Endothelial cell of umbilical vein (primary cell): ENCODE results near the gene SLC5A12. TPM values are rescaled to one million over a fixed set of nuclear protein-coding genes. Genes with fewer than 3 reads are reported as not detected.

Experiments
- BruUV-seq: library from RNA; stranded (reverse); fragments of 400-500 nt; replicated peaks from 2 replicates; lab custom pipeline; 2021; lab: Mats Ljungman, UMichigan
- CTCF ChIA-PET: fragments of 300-600, 350-600 bp; sonication (Branson Sonifier 250); formaldehyde crosslinking; loops from one replicate; lab custom pipeline; 2021; ENCODE audit warnings: antibody characterized with exemption, inconsistent platforms; lab: Charles Lee
- POLR2A ChIA-PET: fragments of 300-600, 350-600 bp; sonication (Branson Sonifier 250); formaldehyde crosslinking; loops from one replicate; lab custom pipeline; 2021; ENCODE audit warnings: antibody characterized with exemption, inconsistent platforms; lab: Charles Lee
- DNase-seq: peaks from one replicate; pipeline ENCODE4 v3.0.0-alpha.2; 2011; ENCODE audit warnings: low read depth, low spot score
- FAIRE-seq: peaks from 2 replicates; lab custom pipeline; 2011; peaks lifted over from hg19 to GRCh38; lab: Jason Lieb, UNC
- H2AFZ ChIP-seq: 2 replicates; pipeline ENCODE4 v1.6.0; 2012; ENCODE audit warnings: low read depth, low read length, control low read depth, inconsistent platforms
- H3K27ac ChIP-seq: 2 replicates; pipeline ENCODE4 v1.5.1; 2011; ENCODE audit warnings: low read depth, mild to moderate bottlenecking, control low read depth, low read length, moderate library complexity; ENCODE audit not compliant: insufficient read depth
- H3K27me3 ChIP-seq, 2 experiments: 2 replicates each; pipeline versions ENCODE4 v1.6.0 to v1.6.1; 2011; ENCODE audit warnings: low read length in 2 of 2, mixed read lengths in 1 of 2; ENCODE audit not compliant: control insufficient read depth in 2 of 2, insufficient read depth in 2 of 2
- H3K36me3 ChIP-seq, 2 experiments: 2 replicates in 1 of 2; 3 replicates in 1 of 2; pipeline ENCODE4 v1.5.1; 2011; ENCODE audit warnings: low read length in 2 of 2, mild to moderate bottlenecking in 1 of 2, moderate library complexity in 1 of 2; ENCODE audit not compliant: control insufficient read depth in 2 of 2, insufficient read depth in 2 of 2; ENCODE audit errors: extremely low read depth in 1 of 2
- H3K4me1 ChIP-seq: 3 replicates; pipeline ENCODE4 v1.5.1; 2011; ENCODE audit warnings: mild to moderate bottlenecking, low read length; ENCODE audit not compliant: control insufficient read depth, insufficient read depth; ENCODE audit errors: extremely low read depth
- H3K4me2 ChIP-seq: 2 replicates; pipeline ENCODE4 v1.6.1; 2011; ENCODE audit warnings: low read length, control low read depth, mixed read lengths; ENCODE audit not compliant: insufficient read depth
- H3K4me3 ChIP-seq, 3 experiments: fragments of 200-600 bp in 1 of 3; sonication (generic), shearing (Covaris generic) in 1 of 3; replicated peaks in 1 of 3; 2 replicates each; pipeline ENCODE4 v1.5.1; 2011 to 2016; ENCODE audit warnings: control low read depth in 3 of 3, low read length in 3 of 3, mild to moderate bottlenecking in 2 of 3, inconsistent platforms in 1 of 3, low read depth in 1 of 3, moderate library complexity in 1 of 3; ENCODE audit not compliant: insufficient read depth in 1 of 3
- H3K79me2 ChIP-seq: 2 replicates; pipeline ENCODE4 v1.6.0; 2012; ENCODE audit warnings: low read length, inconsistent platforms; ENCODE audit not compliant: control insufficient read depth, insufficient read depth
- H3K9ac ChIP-seq: replicated peaks from 2 replicates; pipeline ENCODE3; 2011; ENCODE audit warnings: low read length, control low read depth; ENCODE audit not compliant: insufficient read depth; ENCODE audit errors: extremely low read depth
- H3K9me1 ChIP-seq: replicated peaks from 3 replicates; pipeline ENCODE4 v1.6.0; 2011; ENCODE audit warnings: mild to moderate bottlenecking, low read length; ENCODE audit not compliant: control insufficient read depth, insufficient read depth; ENCODE audit errors: extremely low read depth
- H3K9me3 ChIP-seq: replicated peaks from 2 replicates; pipeline ENCODE4 v1.5.1; 2012; ENCODE audit warnings: low read length, inconsistent platforms; ENCODE audit not compliant: control insufficient read depth, insufficient read depth
- H4K20me1 ChIP-seq: replicated peaks from 2 replicates; pipeline ENCODE3; 2011; ENCODE audit warnings: mild to moderate bottlenecking, low read length; ENCODE audit not compliant: control insufficient read depth, insufficient read depth; ENCODE audit errors: extremely low read depth
- CTCF ChIP-seq, 2 donors: IDR thresholded peaks; 1 replicate in 1 of 2; 2 replicates in 1 of 2; pipeline ENCODE4 v1.5.1; 2011; ENCODE audit warnings: low read length in 2 of 2, mild to moderate bottlenecking in 2 of 2, moderate library complexity in 2 of 2, control low read depth in 1 of 2, inconsistent platforms in 1 of 2, low read depth in 1 of 2; ENCODE audit not compliant: insufficient read depth in 1 of 2; ENCODE audit errors: extremely low read depth in 1 of 2
- EZH2 ChIP-seq: IDR thresholded peaks from 2 replicates; pipeline ENCODE4 v1.6.1; 2012; ENCODE audit warnings: borderline replicate concordance, low read depth, mild to moderate bottlenecking, moderate library complexity, low read length, inconsistent platforms; ENCODE audit not compliant: severe bottlenecking
- FOS ChIP-seq: IDR thresholded peaks from 2 replicates; pipeline ENCODE4 v1.6.1; 2011; ENCODE audit warnings: mild to moderate bottlenecking, low read length, moderate library complexity, borderline replicate concordance; ENCODE audit not compliant: insufficient read depth
- GATA2 ChIP-seq: IDR thresholded peaks from 2 replicates; pipeline ENCODE4 v1.7.0; 2011; ENCODE audit warnings: low read depth, mild to moderate bottlenecking, moderate library complexity, mixed read lengths, low read length; ENCODE audit not compliant: insufficient read length, insufficient read depth
- JUN ChIP-seq: IDR thresholded peaks from 2 replicates; pipeline ENCODE4 v1.6.1; 2011; ENCODE audit warnings: borderline replicate concordance, low read depth; ENCODE audit not compliant: insufficient read length, insufficient read depth
- MAX ChIP-seq: IDR thresholded peaks from 2 replicates; pipeline ENCODE4 v1.6.1; 2011; ENCODE audit not compliant: insufficient read depth, insufficient read length
- MYC ChIP-seq: IDR thresholded peaks from one replicate; pipeline ENCODE4 v1.6.1; 2011; ENCODE audit warnings: mild to moderate bottlenecking, low read depth, low read length
- POLR2A ChIP-seq: IDR thresholded peaks from 2 replicates; pipeline ENCODE4 v1.6.1; 2012; ENCODE audit warnings: low read depth, mild to moderate bottlenecking, control low read depth, low read length
- POLR2AphosphoS5 ChIP-seq: IDR thresholded peaks from 2 replicates; pipeline ENCODE4 v1.6.1; 2012; ENCODE audit warnings: low read depth, mild to moderate bottlenecking, control low read depth, low read length, moderate library complexity; ENCODE audit not compliant: insufficient read depth
- dilution Hi-C: fragments of 300-500 bp; cut with MboI; formaldehyde crosslinking; loops from one replicate; pipeline ENCODE4 v1.15.0; 2019; ENCODE audit warnings: low sequenced_read_pairs; ENCODE audit not compliant: extremely low pct_ligation_motif_present
- intact Hi-C: fragments of 100-400 bp; cut with micrococcal nuclease; formaldehyde crosslinking; loops from one replicate; pipeline ENCODE4 v1.10.0; 2022
- polyA plus RNA-seq, 4 experiments: library from polyadenylated mRNA; depleted of rRNA in 3 of 4; stranded (reverse) in 3 of 4; unstranded in 1 of 4; fragments of >200 nt; gene quantifications; 2 replicates each; pipeline versions ENCODE4 v1.2.1 to v1.2.3, GENCODE V29; 2011 to 2012; ENCODE audit warnings: missing spikeins in 1 of 4
- total RNA-seq: library from RNA; stranded (reverse); gene quantifications from 2 replicates; pipeline ENCODE4 v1.2.3, GENCODE V29; 2021

SLC5A12 gene
- total and polyA plus RNA-seq, 2 donors (not counting 3 experiments of a cell fraction or from before 2014, with no cell fraction given): not detected

GRCh38 chr11:26687351-26687750, 34.5 kb downstream of the SLC5A12 start:
- H3K27me3 ChIP-seq: no peaks in the 10 kb centered on the region
- no peak overlapping the region for H3K27ac ChIP-seq
- no peak overlapping the region for H3K9ac ChIP-seq
- H3K79me2 ChIP-seq: no peaks in the 10 kb centered on the region
- no TSS peak for BruUV-seq
- intact Hi-C loops (no loop called here), dilution Hi-C loops (no loop called here)
- H3K4me1 ChIP-seq: no peaks in the 10 kb centered on the region
- H3K9me1 ChIP-seq: no peaks in the 10 kb centered on the region
- H3K36me3 ChIP-seq: no peaks in the 10 kb centered on the region
- no peaks in the 10 kb centered on the region for H4K20me1 ChIP-seq
- TF ChIP-seq CTCF (IDR thresholded peaks at IDR 0.05; ENCODE audit: extremely low read depth in 1 of 2, insufficient read depth in 1 of 2, low read depth in 1 of 2, low read length in 2 of 2): no peak
- no peak for TF ChIP-seq POLR2A
- TF ChIP-seq POLR2AphosphoS5: no peak
- no peak for TF ChIP-seq EZH2
- TF ChIP-seq JUN: no peak
- TF ChIP-seq FOS: no peak
- no peak for TF ChIP-seq GATA2
- no peak for TF ChIP-seq MAX
- TF ChIP-seq MYC: no peak
- no peak overlapping the region for H3K4me2 ChIP-seq
- ChIA-PET POLR2A (no interaction called here), CTCF (no interaction called here)
- H3K4me3 ChIP-seq: no peak overlapping the region
- FAIRE-seq (no peak), DNase-seq (no peak)
- H3K9me3 ChIP-seq: no peaks in the 10 kb centered on the region
- H2AFZ ChIP-seq: no peak overlapping the region
